Measurements from ENCODE around the gene IFT27. TPM values are rescaled to one million over a fixed set of nuclear protein-coding genes. Genes with fewer than 3 reads are reported as not detected.

The IFT27 gene
- total RNA-seq, result 19.0 and 20.5 TPM in 2 replicates

GRCh38 chr22:36775964-36776669 lies at the start of gene IFT27:
IFT27 (minus strand) TSS chr22:36776119; CDS start chr22:36775707, 412 bp downstream.

GRCh38 chr22:36816636-36817524 lies 41.0 kb upstream of the IFT27 start, which contains the start of gene PVALB:
PVALB (minus strand) TSS chr22:36817035; CDS start chr22:36817005, 30 bp downstream.

Other genes starting within 250 kb of the IFT27 start
- 422 and 492 TPM in 2 replicates for gene EIF3D, start 247.0 kb downstream of the IFT27 start, total RNA-seq
- not detected in 2 replicates for gene CACNG2, start 72.4 kb downstream of the IFT27 start, total RNA-seq
- gene PVALB, start 40.9 kb upstream of the IFT27 start, total RNA-seq, result not detected in 2 replicates
- gene NCF4, start 84.9 kb upstream of the IFT27 start, total RNA-seq, result not detected in 2 replicates
- gene CSF2RB, start 137.5 kb upstream of the IFT27 start, total RNA-seq, result not detected in 2 replicates
- gene TST, start 243.3 kb upstream of the IFT27 start, total RNA-seq, result 55.8 and 84.5 TPM in 2 replicates
- gene MPST, start 243.6 kb upstream of the IFT27 start, total RNA-seq, result 111 and 124 TPM in 2 replicates

Measured in myometrial cell (primary cell).